ENCODE measurements around the gene EEF2K. TPM values are rescaled to one million over a fixed set of nuclear protein-coding genes. Genes with fewer than 3 reads are reported as not detected.
A peak's percentile ranks its signal among the peaks of the same experiment; 100 is the strongest.

EEF2K gene
- total and polyA plus RNA-seq, 2 of the 13 experiments (the other 11 are each of a cell fraction or from before 2014, with no cell fraction given) = 22.0 to 23.8 TPM

- TF ChIP-seq, protein P1, sequence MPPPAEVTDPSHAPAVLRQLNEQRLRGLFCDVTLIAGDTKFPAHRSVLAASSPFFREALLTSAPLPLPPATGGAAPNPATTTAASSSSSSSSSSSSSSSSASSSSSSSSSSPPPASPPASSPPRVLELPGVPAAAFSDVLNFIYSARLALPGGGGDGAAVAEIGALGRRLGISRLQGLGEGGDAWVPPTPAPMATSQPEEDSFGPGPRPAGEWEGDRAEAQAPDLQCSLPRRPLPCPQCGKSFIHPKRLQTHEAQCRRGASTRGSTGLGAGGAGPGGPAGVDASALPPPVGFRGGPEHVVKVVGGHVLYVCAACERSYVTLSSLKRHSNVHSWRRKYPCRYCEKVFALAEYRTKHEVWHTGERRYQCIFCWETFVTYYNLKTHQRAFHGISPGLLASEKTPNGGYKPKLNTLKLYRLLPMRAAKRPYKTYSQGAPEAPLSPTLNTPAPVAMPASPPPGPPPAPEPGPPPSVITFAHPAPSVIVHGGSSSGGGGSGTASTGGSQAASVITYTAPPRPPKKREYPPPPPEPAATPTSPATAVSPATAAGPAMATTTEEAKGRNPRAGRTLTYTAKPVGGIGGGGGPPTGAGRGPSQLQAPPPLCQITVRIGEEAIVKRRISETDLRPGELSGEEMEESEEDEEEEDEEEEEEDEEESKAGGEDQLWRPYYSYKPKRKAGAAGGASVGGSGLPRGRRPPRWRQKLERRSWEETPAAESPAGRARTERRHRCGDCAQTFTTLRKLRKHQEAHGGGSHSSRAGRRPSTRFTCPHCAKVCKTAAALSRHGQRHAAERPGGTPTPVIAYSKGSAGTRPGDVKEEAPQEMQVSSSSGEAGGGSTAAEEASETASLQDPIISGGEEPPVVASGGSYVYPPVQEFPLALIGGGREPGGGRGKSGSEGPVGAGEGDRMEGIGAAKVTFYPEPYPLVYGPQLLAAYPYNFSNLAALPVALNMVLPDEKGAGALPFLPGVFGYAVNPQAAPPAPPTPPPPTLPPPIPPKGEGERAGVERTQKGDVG (CRISPR knock-in tag; IDR thresholded peaks at IDR 0.05; ENCODE audit: borderline replicate concordance) = no peak
- TF ChIP-seq DBP (CRISPR knock-in tag; IDR thresholded peaks at IDR 0.05; ENCODE audit: not compliant biosample characterization) = no peak
- TF ChIP-seq TFDP2 (CRISPR knock-in tag; IDR thresholded peaks at IDR 0.05) = no peak
- no peak for TF ChIP-seq ZNF691 (CRISPR knock-in tag; IDR thresholded peaks at IDR 0.05; ENCODE audit: borderline replicate concordance, low read depth)
- TF ChIP-seq, protein P2, sequence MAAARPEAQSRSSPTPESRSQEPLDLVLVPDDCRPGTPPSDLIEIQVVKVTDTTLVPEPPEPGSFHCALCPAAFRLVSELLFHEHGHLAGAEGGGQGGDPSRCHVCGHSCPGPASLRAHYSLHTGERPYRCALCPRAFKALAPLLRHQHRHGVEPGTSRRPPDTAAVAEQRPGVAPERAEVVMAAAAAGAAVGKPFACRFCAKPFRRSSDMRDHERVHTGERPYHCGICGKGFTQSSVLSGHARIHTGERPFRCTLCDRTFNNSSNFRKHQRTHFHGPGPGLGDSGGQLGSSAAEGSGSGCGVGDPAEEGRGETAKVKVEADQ (CRISPR knock-in tag; IDR thresholded peaks at IDR 0.05; ENCODE audit: borderline replicate concordance) = no peak
- TF ChIP-seq, protein P3, sequence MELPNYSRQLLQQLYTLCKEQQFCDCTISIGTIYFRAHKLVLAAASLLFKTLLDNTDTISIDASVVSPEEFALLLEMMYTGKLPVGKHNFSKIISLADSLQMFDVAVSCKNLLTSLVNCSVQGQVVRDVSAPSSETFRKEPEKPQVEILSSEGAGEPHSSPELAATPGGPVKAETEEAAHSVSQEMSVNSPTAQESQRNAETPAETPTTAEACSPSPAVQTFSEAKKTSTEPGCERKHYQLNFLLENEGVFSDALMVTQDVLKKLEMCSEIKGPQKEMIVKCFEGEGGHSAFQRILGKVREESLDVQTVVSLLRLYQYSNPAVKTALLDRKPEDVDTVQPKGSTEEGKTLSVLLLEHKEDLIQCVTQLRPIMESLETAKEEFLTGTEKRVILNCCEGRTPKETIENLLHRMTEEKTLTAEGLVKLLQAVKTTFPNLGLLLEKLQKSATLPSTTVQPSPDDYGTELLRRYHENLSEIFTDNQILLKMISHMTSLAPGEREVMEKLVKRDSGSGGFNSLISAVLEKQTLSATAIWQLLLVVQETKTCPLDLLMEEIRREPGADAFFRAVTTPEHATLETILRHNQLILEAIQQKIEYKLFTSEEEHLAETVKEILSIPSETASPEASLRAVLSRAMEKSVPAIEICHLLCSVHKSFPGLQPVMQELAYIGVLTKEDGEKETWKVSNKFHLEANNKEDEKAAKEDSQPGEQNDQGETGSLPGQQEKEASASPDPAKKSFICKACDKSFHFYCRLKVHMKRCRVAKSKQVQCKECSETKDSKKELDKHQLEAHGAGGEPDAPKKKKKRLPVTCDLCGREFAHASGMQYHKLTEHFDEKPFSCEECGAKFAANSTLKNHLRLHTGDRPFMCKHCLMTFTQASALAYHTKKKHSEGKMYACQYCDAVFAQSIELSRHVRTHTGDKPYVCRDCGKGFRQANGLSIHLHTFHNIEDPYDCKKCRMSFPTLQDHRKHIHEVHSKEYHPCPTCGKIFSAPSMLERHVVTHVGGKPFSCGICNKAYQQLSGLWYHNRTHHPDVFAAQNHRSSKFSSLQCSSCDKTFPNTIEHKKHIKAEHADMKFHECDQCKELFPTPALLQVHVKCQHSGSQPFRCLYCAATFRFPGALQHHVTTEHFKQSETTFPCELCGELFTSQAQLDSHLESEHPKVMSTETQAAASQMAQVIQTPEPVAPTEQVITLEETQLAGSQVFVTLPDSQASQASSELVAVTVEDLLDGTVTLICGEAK (IDR thresholded peaks at IDR 0.05) = no peak
- TF ChIP-seq, protein P3 (CRISPR knock-in tag; IDR thresholded peaks at IDR 0.05) = 0 out of 2 replicates have a peak, but pooled peaks have one; percentile 16
- no peak for TF ChIP-seq ZBTB38 (CRISPR knock-in tag; IDR thresholded peaks at IDR 0.05)
- TF ChIP-seq KLF11 (CRISPR knock-in tag; IDR thresholded peaks at IDR 0.05) = no peak
- TF ChIP-seq CERS6 (CRISPR knock-in tag; IDR thresholded peaks at IDR 0.05) = no peak
Measured at GRCh38 chr16:22329199-22329695, 123.2 kb downstream of the EEF2K start (continued).

Measured in HepG2 (cell line).